Osteocyte (in vitro differentiated cells): ENCODE results near the gene ELAC2. TPM values are rescaled to one million over a fixed set of nuclear protein-coding genes. Genes with fewer than 3 reads are reported as not detected.

ENCODE experiments used
- DNase-seq: peaks from one replicate; pipeline ENCODE4 v3.0.0; 2021; ENCODE audit warnings: mixed read lengths; ENCODE audit not compliant: unreplicated experiment; ENCODE audit errors: extremely low spot score
- H3K27ac Mint-ChIP-seq: one replicate; pipeline ENCODE4 v1.8.0; 2021; ENCODE audit warnings: mild to moderate bottlenecking, mixed read lengths; ENCODE audit not compliant: unreplicated experiment
- H3K27me3 Mint-ChIP-seq: one replicate; pipeline ENCODE4 v1.8.0; 2021; ENCODE audit warnings: mixed read lengths; ENCODE audit not compliant: unreplicated experiment
- H3K36me3 Mint-ChIP-seq: one replicate; pipeline ENCODE4 v1.8.0; 2021; ENCODE audit warnings: mixed read lengths; ENCODE audit not compliant: unreplicated experiment
- H3K4me1 Mint-ChIP-seq: one replicate; pipeline ENCODE4 v1.8.0; 2021; ENCODE audit warnings: mixed read lengths; ENCODE audit not compliant: unreplicated experiment
- H3K4me3 Mint-ChIP-seq: one replicate; pipeline ENCODE4 v1.8.0; 2021; ENCODE audit warnings: mild to moderate bottlenecking, moderate library complexity, mixed read lengths; ENCODE audit not compliant: unreplicated experiment
- H3K9me3 Mint-ChIP-seq: one replicate; pipeline ENCODE4 v1.8.0; 2021; ENCODE audit warnings: mixed read lengths; ENCODE audit not compliant: unreplicated experiment
- long read RNA-seq: library from polyadenylated mRNA; unstranded; transcript quantifications from one replicate; pipeline ENCODE4 v2.0.0, GENCODE V29; 2021
- total RNA-seq: library from RNA; stranded (reverse); gene quantifications from 2 replicates; pipeline ENCODE4 v1.2.1, GENCODE V29; 2021
- TF ChIP-seq, protein P1 (sequence below): fragments of 200-600 bp; sonication (generic); IDR thresholded peaks from 2 replicates; pipeline ENCODE4 v1.5.0; 2021; ENCODE audit warnings: antibody characterized with exemption, mild to moderate bottlenecking, moderate library complexity

ELAC2 gene, protein sequence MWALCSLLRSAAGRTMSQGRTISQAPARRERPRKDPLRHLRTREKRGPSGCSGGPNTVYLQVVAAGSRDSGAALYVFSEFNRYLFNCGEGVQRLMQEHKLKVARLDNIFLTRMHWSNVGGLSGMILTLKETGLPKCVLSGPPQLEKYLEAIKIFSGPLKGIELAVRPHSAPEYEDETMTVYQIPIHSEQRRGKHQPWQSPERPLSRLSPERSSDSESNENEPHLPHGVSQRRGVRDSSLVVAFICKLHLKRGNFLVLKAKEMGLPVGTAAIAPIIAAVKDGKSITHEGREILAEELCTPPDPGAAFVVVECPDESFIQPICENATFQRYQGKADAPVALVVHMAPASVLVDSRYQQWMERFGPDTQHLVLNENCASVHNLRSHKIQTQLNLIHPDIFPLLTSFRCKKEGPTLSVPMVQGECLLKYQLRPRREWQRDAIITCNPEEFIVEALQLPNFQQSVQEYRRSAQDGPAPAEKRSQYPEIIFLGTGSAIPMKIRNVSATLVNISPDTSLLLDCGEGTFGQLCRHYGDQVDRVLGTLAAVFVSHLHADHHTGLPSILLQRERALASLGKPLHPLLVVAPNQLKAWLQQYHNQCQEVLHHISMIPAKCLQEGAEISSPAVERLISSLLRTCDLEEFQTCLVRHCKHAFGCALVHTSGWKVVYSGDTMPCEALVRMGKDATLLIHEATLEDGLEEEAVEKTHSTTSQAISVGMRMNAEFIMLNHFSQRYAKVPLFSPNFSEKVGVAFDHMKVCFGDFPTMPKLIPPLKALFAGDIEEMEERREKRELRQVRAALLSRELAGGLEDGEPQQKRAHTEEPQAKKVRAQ
- total RNA-seq = 49.5 and 51.8 TPM in 2 replicates
- long read RNA-seq, transcript ELAC2-201 (24 exons, 3,148 nt) = major isoform, 177 of 274 reads
- long read RNA-seq, partial matches to known transcripts = 33 of 274 reads
- long read RNA-seq, other reads (novel, unspliced or antisense) = 63 of 274 reads

DNA sequence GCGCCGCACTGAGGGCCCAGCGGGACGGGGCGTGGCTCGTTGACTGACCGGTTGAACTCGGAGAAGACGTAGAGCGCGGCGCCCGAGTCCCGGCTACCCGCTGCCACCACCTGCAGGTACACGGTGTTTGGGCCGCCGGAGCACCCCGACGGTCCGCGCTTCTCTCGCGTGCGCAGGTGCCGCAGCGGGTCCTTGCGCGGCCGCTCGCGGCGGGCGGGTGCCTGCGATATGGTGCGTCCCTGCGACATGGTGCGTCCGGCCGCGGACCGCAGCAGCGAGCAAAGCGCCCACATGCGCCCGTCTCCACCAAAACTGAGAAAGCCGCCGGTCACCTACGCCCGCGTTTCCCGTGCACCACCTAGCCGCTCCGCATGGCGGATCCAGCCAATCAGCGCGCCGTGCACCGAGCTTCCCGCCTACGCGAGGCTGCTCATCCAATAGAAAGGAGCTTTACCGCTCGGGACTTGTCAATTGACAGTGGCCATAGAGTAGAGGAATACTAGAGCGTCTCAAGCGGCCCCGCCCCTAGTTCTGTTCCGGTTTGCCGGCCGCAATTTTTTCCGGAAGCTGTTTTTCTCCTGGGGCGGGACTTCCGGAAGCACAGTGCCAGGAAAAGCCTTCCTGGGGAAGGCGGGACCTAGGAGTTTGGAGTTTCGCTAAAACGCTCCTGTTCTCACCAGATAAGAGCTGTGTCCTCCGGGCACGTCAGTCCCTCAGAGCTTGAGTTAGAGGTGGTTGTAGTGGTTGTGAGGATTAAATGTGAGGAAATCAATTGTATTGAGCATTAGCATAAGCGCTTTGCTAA is at the start of gene ELAC2:
ELAC2 (minus strand) TSS at position 373 of the 805 bp plus-strand sequence; CDS start at position 293, 80 bp downstream.
- Mint-ChIP-seq H3K36me3 (peaks cover 27% of the 10 kb centered on the region), H3K9me3 (no peaks in the 10 kb centered on the region), H3K27me3 (no peaks in the 10 kb centered on the region), H3K4me1 (peaks cover 16% of the 10 kb centered on the region), H3K27ac (peak within 1 kb of the TSS; percentile 97), H3K4me3 (peak within 1 kb of the TSS; percentile 90)
- peak; percentile 99 for DNase-seq
- TF ChIP-seq, protein P1, sequence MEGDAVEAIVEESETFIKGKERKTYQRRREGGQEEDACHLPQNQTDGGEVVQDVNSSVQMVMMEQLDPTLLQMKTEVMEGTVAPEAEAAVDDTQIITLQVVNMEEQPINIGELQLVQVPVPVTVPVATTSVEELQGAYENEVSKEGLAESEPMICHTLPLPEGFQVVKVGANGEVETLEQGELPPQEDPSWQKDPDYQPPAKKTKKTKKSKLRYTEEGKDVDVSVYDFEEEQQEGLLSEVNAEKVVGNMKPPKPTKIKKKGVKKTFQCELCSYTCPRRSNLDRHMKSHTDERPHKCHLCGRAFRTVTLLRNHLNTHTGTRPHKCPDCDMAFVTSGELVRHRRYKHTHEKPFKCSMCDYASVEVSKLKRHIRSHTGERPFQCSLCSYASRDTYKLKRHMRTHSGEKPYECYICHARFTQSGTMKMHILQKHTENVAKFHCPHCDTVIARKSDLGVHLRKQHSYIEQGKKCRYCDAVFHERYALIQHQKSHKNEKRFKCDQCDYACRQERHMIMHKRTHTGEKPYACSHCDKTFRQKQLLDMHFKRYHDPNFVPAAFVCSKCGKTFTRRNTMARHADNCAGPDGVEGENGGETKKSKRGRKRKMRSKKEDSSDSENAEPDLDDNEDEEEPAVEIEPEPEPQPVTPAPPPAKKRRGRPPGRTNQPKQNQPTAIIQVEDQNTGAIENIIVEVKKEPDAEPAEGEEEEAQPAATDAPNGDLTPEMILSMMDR = no peak

DNA sequence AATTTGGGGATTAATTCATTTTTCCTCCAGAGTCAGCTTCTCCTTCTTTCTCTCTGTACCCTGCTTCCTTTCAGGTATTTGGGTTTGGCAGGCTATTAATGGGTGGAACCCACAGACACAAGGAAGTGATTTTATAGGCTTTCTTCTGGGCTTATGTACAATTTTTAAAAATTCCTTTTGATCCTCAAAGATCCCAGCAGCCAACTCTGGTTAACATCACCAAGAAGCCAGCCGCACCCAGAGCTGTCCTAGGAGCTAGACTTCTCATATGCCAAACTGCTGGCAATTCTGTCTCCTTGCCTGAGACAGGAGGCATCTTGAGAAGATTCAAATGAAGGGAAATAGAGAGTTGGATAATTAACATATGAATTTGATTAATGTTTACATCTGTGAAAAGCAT is 47.2 kb upstream of the ELAC2 start:
- Mint-ChIP-seq H3K36me3 (no peaks in the 10 kb centered on the region), H3K4me3 (no peak overlapping the region), H3K27me3 (peaks cover 23% of the 10 kb centered on the region), H3K9me3 (no peaks in the 10 kb centered on the region), H3K27ac (no peak overlapping the region), H3K4me1 (no peaks in the 10 kb centered on the region)
- TF ChIP-seq, protein P1 = no peak
- no peak for DNase-seq

DNA sequence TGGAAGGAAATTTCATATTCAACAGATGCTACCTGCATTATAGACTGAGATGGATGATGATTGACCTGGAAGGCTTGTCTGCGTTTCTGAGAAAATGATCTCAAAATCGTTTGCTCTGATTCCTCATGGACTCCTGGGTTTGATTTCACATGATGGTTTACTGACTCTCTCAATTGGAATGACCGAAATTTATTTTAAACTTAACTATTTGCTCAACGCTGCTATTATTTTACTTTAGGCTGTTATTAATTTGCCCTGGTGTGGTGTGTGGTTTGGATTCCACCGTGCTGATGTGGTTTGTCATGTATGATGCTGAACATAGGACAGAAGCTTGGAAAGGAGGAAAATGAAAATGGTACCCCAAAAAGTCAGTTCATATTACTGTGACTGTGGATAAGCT is 37.3 kb upstream of the ELAC2 start:
- Mint-ChIP-seq H3K4me3 (no peak overlapping the region), H3K27me3 (peaks cover 14% of the 10 kb centered on the region)
- TF ChIP-seq, protein P1 = no peak

DNA sequence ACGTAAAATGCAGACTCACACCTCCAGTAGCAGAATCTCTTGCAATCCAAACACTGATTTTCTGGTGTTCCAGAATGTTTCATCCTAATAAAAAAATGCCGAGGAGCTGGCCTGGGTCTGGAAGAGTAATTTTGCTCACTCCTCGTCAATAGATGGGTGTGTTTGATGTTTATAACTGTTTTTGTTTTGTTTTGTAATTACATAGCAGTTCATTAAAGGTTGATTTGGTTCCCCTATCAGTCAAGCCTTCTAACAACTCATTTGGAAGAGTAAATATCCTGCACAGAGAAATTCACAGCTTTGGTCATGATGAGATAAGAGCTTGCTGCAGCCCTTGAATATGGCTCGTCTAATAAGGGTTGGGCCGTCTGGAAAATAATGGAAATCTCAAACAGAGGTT is 36.8 kb upstream of the ELAC2 start:
- H3K9me3 Mint-ChIP-seq = peaks cover 4% of the 10 kb centered on the region
- no peak overlapping the region for H3K27ac Mint-ChIP-seq
- H3K27me3 Mint-ChIP-seq = peaks cover 14% of the 10 kb centered on the region
- TF ChIP-seq, protein P1 = no peak
- no peaks in the 10 kb centered on the region for H3K36me3 Mint-ChIP-seq
- DNase-seq = no peak
- H3K4me3 Mint-ChIP-seq = no peak overlapping the region
- H3K4me1 Mint-ChIP-seq = no peaks in the 10 kb centered on the region

More for the DNA sequence above, 37.3 kb upstream of the ELAC2 start:
- DNase-seq = no peak
- H3K9me3 Mint-ChIP-seq = peaks cover 4% of the 10 kb centered on the region
- H3K4me1 Mint-ChIP-seq = no peaks in the 10 kb centered on the region
- no peak overlapping the region for H3K27ac Mint-ChIP-seq
- H3K36me3 Mint-ChIP-seq = no peaks in the 10 kb centered on the region
